ENCODE measurements around the gene DNAJB6. TPM values are rescaled to one million over a fixed set of nuclear protein-coding genes. Genes with fewer than 3 reads are reported as not detected.

Gene DNAJB6
- total RNA-seq, 4 donors from 2014 or later, result 82.5 to 149 (median 94.7) TPM

- no peak for TF ChIP-seq CTCF (IDR thresholded peaks at IDR 0.05)
- no peak for DNase-seq (ENCODE audit: low spot score)
- no peak for ATAC-seq (ENCODE audit: low FRiP score)
These were observed 41.5 kb upstream of the DNAJB6 start for GRCh38 chr7:157295338-157295737.

GRCh38 chr7:157297185-157297584 lies 39.6 kb upstream of the DNAJB6 start:
- TF ChIP-seq CTCF (IDR thresholded peaks at IDR 0.05), result no peak
- no peak for ATAC-seq (ENCODE audit: low FRiP score)
- no peak for DNase-seq (ENCODE audit: low spot score)

GRCh38 chr7:157299317-157299612 lies 37.5 kb upstream of the DNAJB6 start:
- no peak for TF ChIP-seq CTCF (IDR thresholded peaks at IDR 0.05)
- no peak for ATAC-seq (ENCODE audit: low FRiP score)

GRCh38 chr7:157299613-157300368 lies 37.0 kb upstream of the DNAJB6 start:
- TF ChIP-seq CTCF (IDR thresholded peaks at IDR 0.05), result no peak

More at GRCh38 chr7:157299317-157299612, 37.5 kb upstream of the DNAJB6 start:
- no peak for DNase-seq (ENCODE audit: low spot score)

GRCh38 chr7:157300369-157300825 lies 36.4 kb upstream of the DNAJB6 start:
- ATAC-seq (ENCODE audit: low FRiP score), result no peak
- DNase-seq (ENCODE audit: low spot score), result no peak
- no peak for TF ChIP-seq CTCF (IDR thresholded peaks at IDR 0.05)

More at GRCh38 chr7:157299613-157300368, 37.0 kb upstream of the DNAJB6 start:
- ATAC-seq (ENCODE audit: low FRiP score) (no peak), DNase-seq (ENCODE audit: low spot score) (no peak)

- DNase-seq (ENCODE audit: low spot score), result no peak
- no peak for ATAC-seq (ENCODE audit: low FRiP score)
- no peak for TF ChIP-seq CTCF (IDR thresholded peaks at IDR 0.05)
These were observed 35.1 kb upstream of the DNAJB6 start for GRCh38 chr7:157301610-157302120.
